ENCODE data around the gene ACSF3. TPM values are rescaled to one million over a fixed set of nuclear protein-coding genes. Genes with fewer than 3 reads are reported as not detected.

ACSF3 gene
- total RNA-seq, 1 experiment from 2014 or later: 74.5 TPM

DNA sequence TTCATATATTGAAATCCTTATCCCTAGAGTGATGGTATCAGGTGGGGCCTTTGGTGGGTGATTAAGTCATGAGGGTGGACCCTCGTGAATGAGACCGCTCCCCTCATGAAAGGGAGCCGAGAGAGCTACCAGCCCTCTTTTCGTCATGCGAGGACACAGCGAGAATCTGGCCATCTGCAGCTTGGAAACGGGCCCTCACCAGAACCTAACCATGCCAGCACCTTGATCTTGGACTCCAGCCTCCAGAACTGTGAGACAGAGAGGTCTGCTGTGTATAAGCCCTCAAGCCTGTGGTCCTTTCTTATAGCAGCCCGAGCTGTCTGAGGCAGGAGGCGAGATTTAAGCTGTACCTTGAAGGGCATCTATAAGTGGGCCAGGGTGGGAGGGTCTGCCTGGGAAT, 23.7 kb upstream of the ACSF3 start:
- no peak overlapping the region for H3K4me3 ChIP-seq (replicated peaks in 1 of 2; ENCODE audit: low read depth in 1 of 2, low read length in 2 of 2)
- ChIA-PET RAD21 (ENCODE audit: low non-redundant PET in 1 of 2, low total read pairs in 2 of 2, uncharacterized antibody in 2 of 2, unreplicated experiment in 2 of 2) (no interaction called here), POLR2A (no interaction called here), CTCF (no interaction called here)
- no peak overlapping the region for H3K4me2 ChIP-seq (ENCODE audit: low read length)
- intact Hi-C loops (cut with micrococcal nuclease): no loop called here
- no peak for TF ChIP-seq ATF3 (IDR thresholded peaks at IDR 0.05)
- H3K9me3 ChIP-seq (ENCODE audit: control insufficient read depth in 1 of 2, insufficient read depth in 1 of 2, low read depth in 1 of 2, low read length in 2 of 2): peaks cover 3 to 15% of the 10 kb centered on the region in 2 experiments; a peak in 3 of 4 replicates
- H3K4me1 ChIP-seq (ENCODE audit: control insufficient read depth in 1 of 2, insufficient read depth in 2 of 2, low read length in 2 of 2): no peaks in the 10 kb centered on the region
- H2AFZ ChIP-seq (ENCODE audit: low read depth, low read length, poor library complexity, severe bottlenecking): no peak overlapping the region
- no peak overlapping the region for H3K9ac ChIP-seq (ENCODE audit: low read length)
- no peaks in the 10 kb centered on the region for H4K20me1 ChIP-seq (ENCODE audit: insufficient read depth)
- no peak overlapping the region for H3K27ac ChIP-seq (ENCODE audit: low read depth, low read length)
- H3K79me2 ChIP-seq (ENCODE audit: insufficient read depth, low read length): no peaks in the 10 kb centered on the region
- no peaks in the 10 kb centered on the region for H3K36me3 ChIP-seq (ENCODE audit: control insufficient read depth in 1 of 2, insufficient read depth in 2 of 2, low read length in 2 of 2)
- no TSS peak for BruUV-seq (replicated peaks)
- no peaks in the 10 kb centered on the region for H3K9me2 ChIP-seq (ENCODE audit: insufficient read depth)
- H3K27me3 ChIP-seq (ENCODE audit: insufficient read depth, low read length): 0 out of 2 replicates have a peak, but pooled peaks cover 12% of the 10 kb centered on the region
- DNase-seq (ENCODE audit: low read depth, low spot score) (no peak), ATAC-seq (no peak)

DNA sequence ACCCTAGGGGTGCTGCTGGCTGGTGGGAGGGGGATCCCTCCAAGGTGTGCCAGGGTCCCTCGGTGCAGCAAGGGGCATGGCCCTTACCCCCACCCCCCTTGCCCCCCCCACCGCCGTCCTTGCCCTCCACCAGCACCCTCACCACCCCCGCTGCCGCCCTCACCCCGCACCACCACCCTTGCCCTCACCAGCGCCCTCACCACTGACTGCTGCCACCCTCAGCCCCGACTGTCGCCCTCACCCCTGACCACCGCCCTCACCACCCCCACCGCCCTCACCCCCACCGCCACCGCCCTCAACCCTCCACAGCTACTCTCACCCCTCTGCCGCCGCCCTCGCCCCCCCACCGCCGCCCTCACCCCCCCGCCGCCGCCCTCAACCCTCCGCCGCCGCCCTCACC, 23.1 kb upstream of the ACSF3 start:
- POLR2A ChIA-PET: no interaction called here
- TF ChIP-seq ZFX (IDR thresholded peaks at IDR 0.05): no peak
- TF ChIP-seq SRF (IDR thresholded peaks at IDR 0.05; ENCODE audit: low read depth): no peak
- TF ChIP-seq, protein P1, sequence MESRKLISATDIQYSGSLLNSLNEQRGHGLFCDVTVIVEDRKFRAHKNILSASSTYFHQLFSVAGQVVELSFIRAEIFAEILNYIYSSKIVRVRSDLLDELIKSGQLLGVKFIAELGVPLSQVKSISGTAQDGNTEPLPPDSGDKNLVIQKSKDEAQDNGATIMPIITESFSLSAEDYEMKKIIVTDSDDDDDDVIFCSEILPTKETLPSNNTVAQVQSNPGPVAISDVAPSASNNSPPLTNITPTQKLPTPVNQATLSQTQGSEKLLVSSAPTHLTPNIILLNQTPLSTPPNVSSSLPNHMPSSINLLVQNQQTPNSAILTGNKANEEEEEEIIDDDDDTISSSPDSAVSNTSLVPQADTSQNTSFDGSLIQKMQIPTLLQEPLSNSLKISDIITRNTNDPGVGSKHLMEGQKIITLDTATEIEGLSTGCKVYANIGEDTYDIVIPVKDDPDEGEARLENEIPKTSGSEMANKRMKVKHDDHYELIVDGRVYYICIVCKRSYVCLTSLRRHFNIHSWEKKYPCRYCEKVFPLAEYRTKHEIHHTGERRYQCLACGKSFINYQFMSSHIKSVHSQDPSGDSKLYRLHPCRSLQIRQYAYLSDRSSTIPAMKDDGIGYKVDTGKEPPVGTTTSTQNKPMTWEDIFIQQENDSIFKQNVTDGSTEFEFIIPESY (IDR thresholded peaks at IDR 0.05; ENCODE audit: extremely low read depth, insufficient replicate concordance, low read length): no peak
- TF ChIP-seq, protein P2, sequence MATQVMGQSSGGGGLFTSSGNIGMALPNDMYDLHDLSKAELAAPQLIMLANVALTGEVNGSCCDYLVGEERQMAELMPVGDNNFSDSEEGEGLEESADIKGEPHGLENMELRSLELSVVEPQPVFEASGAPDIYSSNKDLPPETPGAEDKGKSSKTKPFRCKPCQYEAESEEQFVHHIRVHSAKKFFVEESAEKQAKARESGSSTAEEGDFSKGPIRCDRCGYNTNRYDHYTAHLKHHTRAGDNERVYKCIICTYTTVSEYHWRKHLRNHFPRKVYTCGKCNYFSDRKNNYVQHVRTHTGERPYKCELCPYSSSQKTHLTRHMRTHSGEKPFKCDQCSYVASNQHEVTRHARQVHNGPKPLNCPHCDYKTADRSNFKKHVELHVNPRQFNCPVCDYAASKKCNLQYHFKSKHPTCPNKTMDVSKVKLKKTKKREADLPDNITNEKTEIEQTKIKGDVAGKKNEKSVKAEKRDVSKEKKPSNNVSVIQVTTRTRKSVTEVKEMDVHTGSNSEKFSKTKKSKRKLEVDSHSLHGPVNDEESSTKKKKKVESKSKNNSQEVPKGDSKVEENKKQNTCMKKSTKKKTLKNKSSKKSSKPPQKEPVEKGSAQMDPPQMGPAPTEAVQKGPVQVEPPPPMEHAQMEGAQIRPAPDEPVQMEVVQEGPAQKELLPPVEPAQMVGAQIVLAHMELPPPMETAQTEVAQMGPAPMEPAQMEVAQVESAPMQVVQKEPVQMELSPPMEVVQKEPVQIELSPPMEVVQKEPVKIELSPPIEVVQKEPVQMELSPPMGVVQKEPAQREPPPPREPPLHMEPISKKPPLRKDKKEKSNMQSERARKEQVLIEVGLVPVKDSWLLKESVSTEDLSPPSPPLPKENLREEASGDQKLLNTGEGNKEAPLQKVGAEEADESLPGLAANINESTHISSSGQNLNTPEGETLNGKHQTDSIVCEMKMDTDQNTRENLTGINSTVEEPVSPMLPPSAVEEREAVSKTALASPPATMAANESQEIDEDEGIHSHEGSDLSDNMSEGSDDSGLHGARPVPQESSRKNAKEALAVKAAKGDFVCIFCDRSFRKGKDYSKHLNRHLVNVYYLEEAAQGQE (IDR thresholded peaks at IDR 0.05; ENCODE audit: low read depth): no peak
- TF ChIP-seq JUND (IDR thresholded peaks at IDR 0.05): no peak
- TF ChIP-seq EZH2 (IDR thresholded peaks at IDR 0.05): no peak
- no peak for TF ChIP-seq CEBPB (IDR thresholded peaks at IDR 0.05; ENCODE audit: low read depth)
- Histone ChIP-seq H2AFZ (ENCODE audit: low read depth, low read length, poor library complexity, severe bottlenecking) (no peak overlapping the region), H3K9me3 (ENCODE audit: control insufficient read depth in 1 of 2, insufficient read depth in 1 of 2, low read depth in 1 of 2, low read length in 2 of 2) (peaks cover 3 to 22% of the 10 kb centered on the region in 2 experiments; a peak in 3 of 4 replicates), H3K9ac (ENCODE audit: low read length) (no peak overlapping the region), H3K9me2 (ENCODE audit: insufficient read depth) (no peaks in the 10 kb centered on the region), H3K27me3 (ENCODE audit: insufficient read depth, low read length) (0 out of 2 replicates have a peak, but pooled peaks cover 12% of the 10 kb centered on the region), H3K4me3 (replicated peaks in 1 of 2; ENCODE audit: low read depth in 1 of 2, low read length in 2 of 2) (no peak overlapping the region), H3K36me3 (ENCODE audit: control insufficient read depth in 1 of 2, insufficient read depth in 2 of 2, low read length in 2 of 2) (no peaks in the 10 kb centered on the region), H4K20me1 (ENCODE audit: insufficient read depth) (no peaks in the 10 kb centered on the region), H3K27ac (ENCODE audit: low read depth, low read length) (no peak overlapping the region), H3K4me1 (ENCODE audit: control insufficient read depth in 1 of 2, insufficient read depth in 2 of 2, low read length in 2 of 2) (no peaks in the 10 kb centered on the region), H3K4me2 (ENCODE audit: low read length) (no peak overlapping the region), H3K79me2 (ENCODE audit: insufficient read depth, low read length) (no peaks in the 10 kb centered on the region)
- intact Hi-C loops (cut with micrococcal nuclease): no loop called here
- CTCF ChIA-PET: no interaction called here
- DNase-seq (ENCODE audit: low read depth, low spot score) (no peak), ATAC-seq (no peak)
- no TSS peak for BruUV-seq (replicated peaks)
- RAD21 ChIA-PET (ENCODE audit: low non-redundant PET in 1 of 2, low total read pairs in 2 of 2, uncharacterized antibody in 2 of 2, unreplicated experiment in 2 of 2): no interaction called here
